IPS-20b (cell line): ENCODE data around the gene BRD7.

Experiments
- H3K27ac ChIP-seq: one replicate; pipeline ENCODE4 v1.5.1; 2013; ENCODE audit warnings: low read length
- H3K27me3 ChIP-seq: 2 replicates; pipeline ENCODE4 v1.6.1; 2013; ENCODE audit warnings: mild to moderate bottlenecking, low read length, inconsistent platforms; ENCODE audit not compliant: insufficient read depth
- H3K36me3 ChIP-seq: 2 replicates; pipeline ENCODE4 v1.6.1; 2013; ENCODE audit warnings: low read depth, mild to moderate bottlenecking, inconsistent platforms, low read length, moderate library complexity; ENCODE audit not compliant: insufficient read depth
- H3K4me1 ChIP-seq: 2 replicates; pipeline ENCODE4 v1.6.1; 2013; ENCODE audit warnings: mild to moderate bottlenecking, control low read depth, inconsistent platforms, low read length, moderate library complexity; ENCODE audit not compliant: insufficient read depth
- H3K4me3 ChIP-seq: 2 replicates; pipeline ENCODE4 v1.5.1; 2013; ENCODE audit warnings: mild to moderate bottlenecking, low read length, inconsistent platforms
- H3K9ac ChIP-seq: 2 replicates; pipeline ENCODE4 v1.6.1; 2013; ENCODE audit warnings: low read depth, mild to moderate bottlenecking, inconsistent platforms, low read length, moderate library complexity
- H3K9me3 ChIP-seq: 2 replicates; pipeline ENCODE4 v1.6.1; 2013; ENCODE audit warnings: mild to moderate bottlenecking, low read depth, low read length, inconsistent platforms; ENCODE audit not compliant: insufficient read depth

Gene BRD7

GRCh38 chr16:50303605-50304466, 65.0 kb downstream of the BRD7 start:
- H3K4me3 ChIP-seq, result no peak overlapping the region
- no peaks in the 10 kb centered on the region for H3K9me3 ChIP-seq
- no peaks in the 10 kb centered on the region for H3K36me3 ChIP-seq
- no peak overlapping the region for H3K27ac ChIP-seq
- no peak overlapping the region for H3K9ac ChIP-seq
- no peaks in the 10 kb centered on the region for H3K4me1 ChIP-seq
- no peaks in the 10 kb centered on the region for H3K27me3 ChIP-seq

- H3K27me3 ChIP-seq, result no peaks in the 10 kb centered on the region
- no peak overlapping the region for H3K9ac ChIP-seq
- H3K4me3 ChIP-seq, result no peak overlapping the region
- no peak overlapping the region for H3K27ac ChIP-seq
- no peaks in the 10 kb centered on the region for H3K36me3 ChIP-seq
- H3K4me1 ChIP-seq, result no peaks in the 10 kb centered on the region; the same call in 1 of the 2 replicates
- H3K9me3 ChIP-seq, result no peaks in the 10 kb centered on the region
These were observed 65.7 kb downstream of the BRD7 start for GRCh38 chr16:50303041-50303604.

GRCh38 chr16:50302472-50303005, 66.2 kb downstream of the BRD7 start:
- no peak overlapping the region for H3K9ac ChIP-seq
- H3K4me3 ChIP-seq, result no peak overlapping the region
- H3K27me3 ChIP-seq, result no peaks in the 10 kb centered on the region
- no peak overlapping the region for H3K27ac ChIP-seq
- no peaks in the 10 kb centered on the region for H3K9me3 ChIP-seq
- no peaks in the 10 kb centered on the region for H3K36me3 ChIP-seq
- H3K4me1 ChIP-seq, result no peaks in the 10 kb centered on the region; the same call in 1 of the 2 replicates

- Histone ChIP-seq H3K4me1 (no peaks in the 10 kb centered on the region; the same call in 1 of the 2 replicates), H3K36me3 (no peaks in the 10 kb centered on the region), H3K27ac (no peak overlapping the region), H3K4me3 (no peak overlapping the region), H3K9me3 (no peaks in the 10 kb centered on the region), H3K27me3 (no peaks in the 10 kb centered on the region), H3K9ac (no peak overlapping the region)
These were observed 66.9 kb downstream of the BRD7 start for GRCh38 chr16:50301626-50302471.

GRCh38 chr16:50300942-50301625, 67.7 kb downstream of the BRD7 start:
- H3K36me3 ChIP-seq, result no peaks in the 10 kb centered on the region
- no peaks in the 10 kb centered on the region for H3K9me3 ChIP-seq
- no peak overlapping the region for H3K27ac ChIP-seq
- no peak overlapping the region for H3K9ac ChIP-seq
- H3K4me1 ChIP-seq, result no peaks in the 10 kb centered on the region; the same call in 1 of the 2 replicates
- no peak overlapping the region for H3K4me3 ChIP-seq
- H3K27me3 ChIP-seq, result no peaks in the 10 kb centered on the region

- no peaks in the 10 kb centered on the region for H3K36me3 ChIP-seq
- no peak overlapping the region for H3K9ac ChIP-seq
- no peaks in the 10 kb centered on the region; the same call in 1 of the 2 replicates for H3K4me1 ChIP-seq
These were observed 69.2 kb downstream of the BRD7 start for GRCh38 chr16:50299508-50300105.

GRCh38 chr16:50298591-50299507, 69.9 kb downstream of the BRD7 start:
- Histone ChIP-seq H3K36me3 (no peaks in the 10 kb centered on the region), H3K4me1 (no peaks in the 10 kb centered on the region; the same call in 1 of the 2 replicates), H3K9ac (no peak overlapping the region), H3K27me3 (no peaks in the 10 kb centered on the region), H3K9me3 (no peaks in the 10 kb centered on the region), H3K27ac (no peak overlapping the region), H3K4me3 (no peak overlapping the region)

More at GRCh38 chr16:50299508-50300105, 69.2 kb downstream of the BRD7 start:
- Histone ChIP-seq H3K9me3 (no peaks in the 10 kb centered on the region), H3K27me3 (no peaks in the 10 kb centered on the region), H3K27ac (no peak overlapping the region), H3K4me3 (no peak overlapping the region)

GRCh38 chr16:50298075-50298460, 70.7 kb downstream of the BRD7 start:
- no peaks in the 10 kb centered on the region for H3K36me3 ChIP-seq
- H3K9me3 ChIP-seq, result no peaks in the 10 kb centered on the region

GRCh38 chr16:50297301-50298074, 71.3 kb downstream of the BRD7 start:
- no peak overlapping the region for H3K9ac ChIP-seq
- H3K9me3 ChIP-seq, result no peaks in the 10 kb centered on the region
- H3K4me3 ChIP-seq, result no peak overlapping the region
- H3K27me3 ChIP-seq, result no peaks in the 10 kb centered on the region
- H3K4me1 ChIP-seq, result no peaks in the 10 kb centered on the region; the same call in 1 of the 2 replicates
- no peak overlapping the region for H3K27ac ChIP-seq
- H3K36me3 ChIP-seq, result no peaks in the 10 kb centered on the region

More at GRCh38 chr16:50298075-50298460, 70.7 kb downstream of the BRD7 start:
- Histone ChIP-seq H3K4me3 (no peak overlapping the region), H3K4me1 (no peaks in the 10 kb centered on the region; the same call in 1 of the 2 replicates), H3K27ac (no peak overlapping the region), H3K9ac (no peak overlapping the region; the same call in 1 of the 2 replicates), H3K27me3 (no peaks in the 10 kb centered on the region)
